ENCODE measurements around the gene UGT1A4. TPM values are rescaled to one million over a fixed set of nuclear protein-coding genes. Genes with fewer than 3 reads are reported as not detected.

The UGT1A4 gene
- total and polyA plus RNA-seq, 9 of the 15 experiments (the other 6 are each of a cell fraction or from before 2014, with no cell fraction given) = not detected

DNA sequence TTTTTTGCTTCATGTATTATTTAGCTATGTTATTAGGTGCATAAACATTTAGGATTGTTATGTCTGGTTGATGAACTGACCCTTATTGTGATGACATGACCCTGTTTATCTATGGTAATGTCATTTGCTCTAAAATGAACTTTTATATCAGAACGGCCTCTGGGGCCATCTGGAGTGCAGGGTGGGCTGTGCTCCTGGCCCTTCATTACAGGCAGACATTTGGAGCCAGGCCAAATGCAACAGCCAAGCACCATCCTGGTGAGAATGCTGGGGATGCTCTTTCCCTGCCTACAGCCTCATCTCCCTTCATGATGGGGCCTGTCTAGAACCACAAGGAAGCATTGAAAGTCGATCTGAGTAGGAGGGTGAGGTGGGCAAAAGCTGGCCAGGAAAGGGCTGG is 97.8 kb downstream of the UGT1A4 start (continued):
- TF ChIP-seq, protein P1, sequence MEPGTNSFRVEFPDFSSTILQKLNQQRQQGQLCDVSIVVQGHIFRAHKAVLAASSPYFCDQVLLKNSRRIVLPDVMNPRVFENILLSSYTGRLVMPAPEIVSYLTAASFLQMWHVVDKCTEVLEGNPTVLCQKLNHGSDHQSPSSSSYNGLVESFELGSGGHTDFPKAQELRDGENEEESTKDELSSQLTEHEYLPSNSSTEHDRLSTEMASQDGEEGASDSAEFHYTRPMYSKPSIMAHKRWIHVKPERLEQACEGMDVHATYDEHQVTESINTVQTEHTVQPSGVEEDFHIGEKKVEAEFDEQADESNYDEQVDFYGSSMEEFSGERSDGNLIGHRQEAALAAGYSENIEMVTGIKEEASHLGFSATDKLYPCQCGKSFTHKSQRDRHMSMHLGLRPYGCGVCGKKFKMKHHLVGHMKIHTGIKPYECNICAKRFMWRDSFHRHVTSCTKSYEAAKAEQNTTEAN (CRISPR knock-in tag; IDR thresholded peaks at IDR 0.05) = no peak
- TF ChIP-seq ZNF311 (CRISPR knock-in tag; IDR thresholded peaks at IDR 0.05) = no peak
- no peak for TF ChIP-seq HDAC6 (IDR thresholded peaks at IDR 0.05; ENCODE audit: low read depth, low read length)

DNA sequence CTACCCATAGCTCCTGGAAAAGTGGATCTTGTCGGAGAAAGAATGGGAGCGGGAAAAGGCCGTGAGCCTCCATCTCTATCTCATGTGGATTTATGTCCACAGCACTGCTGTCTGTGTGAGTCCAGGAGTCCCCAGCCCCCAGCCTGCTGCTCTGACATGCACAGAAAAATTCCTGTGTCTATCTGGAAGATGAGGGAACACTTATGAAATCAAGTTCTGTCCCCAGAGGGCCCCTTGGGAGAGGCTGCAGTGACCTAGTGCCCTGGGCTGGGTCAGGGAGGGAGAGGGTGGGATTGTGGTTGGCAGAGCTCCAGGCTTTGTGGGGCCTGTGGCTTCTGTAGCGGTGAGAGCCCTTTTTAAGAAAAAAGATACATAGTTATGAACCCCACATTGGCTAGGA is 98.2 kb downstream of the UGT1A4 start:
- Histone ChIP-seq H3K9ac (ENCODE audit: insufficient read depth in 1 of 2, low read depth in 2 of 2, low read length in 2 of 2) (no peak overlapping the region), H4K20me1 (replicated peaks; ENCODE audit: control insufficient read depth, insufficient read depth, low read length) (no peaks in the 10 kb centered on the region; the same call in 1 of the 2 replicates), H3K4me3 (no peak overlapping the region), H3K4me2 (ENCODE audit: insufficient read depth, low read length) (no peak overlapping the region), H3K79me2 (ENCODE audit: control insufficient read depth, insufficient read depth, low read length) (no peaks in the 10 kb centered on the region), H3K27me3 (ENCODE audit: control insufficient read depth in 2 of 2, insufficient read depth in 2 of 2, low read length in 2 of 2) (peaks cover 0 to 45% of the 10 kb centered on the region in 2 experiments; a peak in 3 of 5 replicates), H3K27ac (ENCODE audit: extremely low read depth, low read depth, low read length) (no peak overlapping the region), H3K9me3 (replicated peaks; ENCODE audit: control insufficient read depth, insufficient read depth, low read depth, low read length) (no peaks in the 10 kb centered on the region), H3K4me1 (replicated peaks in 1 of 2; ENCODE audit: control insufficient read depth in 2 of 2, insufficient read depth in 2 of 2, low read length in 2 of 2) (no peaks in the 10 kb centered on the region; a peak in 1 of 5 replicates), H3K36me3 (ENCODE audit: control insufficient read depth, insufficient read depth, low read length) (no peaks in the 10 kb centered on the region), H2AFZ (ENCODE audit: low read depth, low read length) (no peak overlapping the region), H3K9me1 (ENCODE audit: control insufficient read depth, insufficient read depth, low read length) (no peaks in the 10 kb centered on the region)
- DNase-seq (ENCODE audit: extremely low read depth in 1 of 4, low spot score in 3 of 4) (no peak), FAIRE-seq (no peak), ATAC-seq (no peak)
- TF ChIP-seq ZNF695 (CRISPR knock-in tag; IDR thresholded peaks at IDR 0.05) (no peak), GATA2 (CRISPR knock-in tag; IDR thresholded peaks at IDR 0.05) (no peak), HOXB6 (CRISPR knock-in tag; IDR thresholded peaks at IDR 0.05; ENCODE audit: borderline replicate concordance) (no peak), NCOA1 (IDR thresholded peaks at IDR 0.05; ENCODE audit: low read depth) (no peak), ESRRA (IDR thresholded peaks at IDR 0.05; ENCODE audit: borderline replicate concordance, low read depth) (no peak)
- TF ChIP-seq, protein P2, sequence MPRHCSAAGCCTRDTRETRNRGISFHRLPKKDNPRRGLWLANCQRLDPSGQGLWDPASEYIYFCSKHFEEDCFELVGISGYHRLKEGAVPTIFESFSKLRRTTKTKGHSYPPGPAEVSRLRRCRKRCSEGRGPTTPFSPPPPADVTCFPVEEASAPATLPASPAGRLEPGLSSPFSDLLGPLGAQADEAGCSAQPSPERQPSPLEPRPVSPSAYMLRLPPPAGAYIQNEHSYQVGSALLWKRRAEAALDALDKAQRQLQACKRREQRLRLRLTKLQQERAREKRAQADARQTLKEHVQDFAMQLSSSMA (CRISPR knock-in tag; IDR thresholded peaks at IDR 0.05) = no peak
- intact Hi-C loops (cut with micrococcal nuclease) (no loop called here), in situ Hi-C loops (cut with MboI) (no loop called here)
- POLR2A ChIA-PET = no interaction called here
- CTCF ChIA-PET (ENCODE audit: low intra/inter-chr PET ratio) = no interaction called here
- WGBS (ENCODE audit: insufficient coverage, low coverage, missing lambda C conversion rate) = 0% methylated on average over 4 of the region's 4 CpGs
- no TSS peak for BruUV-seq (replicated peaks)

Data from K562 (cell line).